Glutamatergic neuron (in vitro differentiated cells): ENCODE results near the gene RPP25L. TPM values are rescaled to one million over a fixed set of nuclear protein-coding genes. Genes with fewer than 3 reads are reported as not detected.

Source experiments
- DNase-seq: peaks from one replicate; pipeline ENCODE4 v3.0.0; 2022
- H3K27ac Mint-ChIP-seq: one replicate; pipeline ENCODE4 v1.8.0; 2020; ENCODE audit warnings: mild to moderate bottlenecking, mixed read lengths, inconsistent platforms; ENCODE audit not compliant: unreplicated experiment
- H3K27me3 Mint-ChIP-seq: one replicate; pipeline ENCODE4 v1.8.0; 2020; ENCODE audit warnings: mild to moderate bottlenecking, moderate library complexity, mixed read lengths, inconsistent platforms; ENCODE audit not compliant: unreplicated experiment
- H3K36me3 Mint-ChIP-seq: one replicate; pipeline ENCODE4 v1.8.0; 2020; ENCODE audit warnings: mild to moderate bottlenecking, mixed read lengths, inconsistent platforms; ENCODE audit not compliant: unreplicated experiment
- H3K4me1 Mint-ChIP-seq: one replicate; pipeline ENCODE4 v1.8.0; 2020; ENCODE audit warnings: mild to moderate bottlenecking, low read depth, mixed read lengths, inconsistent platforms; ENCODE audit not compliant: unreplicated experiment
- H3K4me3 Mint-ChIP-seq: one replicate; pipeline ENCODE4 v1.8.0; 2020; ENCODE audit warnings: mild to moderate bottlenecking, mixed read lengths, inconsistent platforms; ENCODE audit not compliant: unreplicated experiment
- H3K9me3 Mint-ChIP-seq: one replicate; pipeline ENCODE4 v1.8.0; 2020; ENCODE audit warnings: mild to moderate bottlenecking, moderate library complexity, mixed read lengths, inconsistent platforms; ENCODE audit not compliant: unreplicated experiment
- total RNA-seq: library from RNA; stranded (reverse); fragmentation: NEBNext Ultra II Directional; extraction: Animal tissue kit (Norgen Biotek cat#: 25700); gene quantifications from one replicate; pipeline ENCODE4 v1.2.1, GENCODE V29; 2021; ENCODE audit not compliant: unreplicated experiment
- TF ChIP-seq, protein P1 (sequence below): fragments of 200-600 bp; sonication (generic); IDR thresholded peaks from one replicate; pipeline ENCODE4 v1.5.0; 2021; ENCODE audit not compliant: partially characterized antibody, unreplicated experiment

Gene RPP25L
- total RNA-seq, 1 donor from 2014 or later = 12.6 TPM

DNA sequence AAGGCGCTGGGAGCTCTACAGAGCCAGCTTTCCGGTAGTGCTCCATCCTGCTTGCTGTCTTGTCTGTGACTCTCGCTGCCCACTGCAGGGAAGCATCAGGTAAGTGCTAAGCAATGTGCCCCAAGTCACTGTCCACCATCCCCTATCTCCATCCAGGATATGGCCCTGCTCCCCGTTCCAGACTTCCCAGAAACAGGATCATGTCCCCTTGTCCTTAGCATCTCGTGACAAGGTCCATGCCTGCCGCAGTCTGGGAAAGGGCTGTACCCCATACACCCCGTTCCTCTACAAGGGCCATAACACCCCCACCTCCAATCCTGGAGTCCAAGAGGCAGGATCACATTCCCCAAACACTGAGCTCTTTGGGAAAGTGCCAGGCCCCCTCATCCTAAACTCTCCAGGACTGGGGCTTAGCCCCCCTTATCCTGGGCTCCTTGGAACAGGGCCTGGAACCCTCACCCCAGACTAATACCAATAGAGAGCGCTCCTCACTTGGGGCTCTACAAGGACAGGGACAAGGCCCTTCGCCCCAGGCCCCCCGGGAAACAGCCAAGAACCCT, 566 bp downstream of the RPP25L start:
- no peak for DNase-seq
- peaks cover 11% of the 10 kb centered on the region for H3K4me1 Mint-ChIP-seq

GRCh38 chr9:34610434-34611206, 1.3 kb downstream of the RPP25L start:
- no peak for DNase-seq

More for the DNA sequence above, 566 bp downstream of the RPP25L start:
- TF ChIP-seq, protein P1, sequence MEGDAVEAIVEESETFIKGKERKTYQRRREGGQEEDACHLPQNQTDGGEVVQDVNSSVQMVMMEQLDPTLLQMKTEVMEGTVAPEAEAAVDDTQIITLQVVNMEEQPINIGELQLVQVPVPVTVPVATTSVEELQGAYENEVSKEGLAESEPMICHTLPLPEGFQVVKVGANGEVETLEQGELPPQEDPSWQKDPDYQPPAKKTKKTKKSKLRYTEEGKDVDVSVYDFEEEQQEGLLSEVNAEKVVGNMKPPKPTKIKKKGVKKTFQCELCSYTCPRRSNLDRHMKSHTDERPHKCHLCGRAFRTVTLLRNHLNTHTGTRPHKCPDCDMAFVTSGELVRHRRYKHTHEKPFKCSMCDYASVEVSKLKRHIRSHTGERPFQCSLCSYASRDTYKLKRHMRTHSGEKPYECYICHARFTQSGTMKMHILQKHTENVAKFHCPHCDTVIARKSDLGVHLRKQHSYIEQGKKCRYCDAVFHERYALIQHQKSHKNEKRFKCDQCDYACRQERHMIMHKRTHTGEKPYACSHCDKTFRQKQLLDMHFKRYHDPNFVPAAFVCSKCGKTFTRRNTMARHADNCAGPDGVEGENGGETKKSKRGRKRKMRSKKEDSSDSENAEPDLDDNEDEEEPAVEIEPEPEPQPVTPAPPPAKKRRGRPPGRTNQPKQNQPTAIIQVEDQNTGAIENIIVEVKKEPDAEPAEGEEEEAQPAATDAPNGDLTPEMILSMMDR = no peak
- Mint-ChIP-seq H3K36me3 (no peaks in the 10 kb centered on the region), H3K9me3 (peaks cover 10% of the 10 kb centered on the region), H3K27me3 (peaks cover 2% of the 10 kb centered on the region), H3K27ac (peak overlapping the region; percentile 87), H3K4me3 (peak overlapping the region; percentile 84)

DNA sequence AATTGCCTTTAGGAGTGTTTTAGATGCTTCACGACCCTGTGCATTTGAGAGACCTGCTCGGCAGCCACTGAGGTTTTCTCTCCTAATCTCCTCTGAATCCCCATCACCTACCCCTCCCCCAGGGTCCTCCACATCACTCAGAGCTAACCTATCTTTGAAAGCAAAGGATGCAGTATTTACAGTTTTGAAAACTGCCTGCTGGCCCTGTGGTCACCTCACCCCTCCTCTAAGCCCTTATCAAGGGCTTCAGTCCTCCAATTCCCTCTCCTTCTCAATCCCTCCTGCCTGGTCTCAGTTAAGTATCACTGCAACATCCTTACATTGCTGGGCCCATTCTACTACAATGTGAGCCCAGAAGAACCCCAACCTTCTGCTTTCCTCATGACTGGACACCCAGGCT, 4.6 kb downstream of the RPP25L start:
- no peaks in the 10 kb centered on the region for H3K36me3 Mint-ChIP-seq
- peaks cover 8% of the 10 kb centered on the region for H3K9me3 Mint-ChIP-seq
- peaks cover 6% of the 10 kb centered on the region for H3K27me3 Mint-ChIP-seq
- no peak for DNase-seq
- H3K4me1 Mint-ChIP-seq = peaks cover 14% of the 10 kb centered on the region
- TF ChIP-seq, protein P1 = no peak
- no peak overlapping the region for H3K27ac Mint-ChIP-seq
- no peak overlapping the region for H3K4me3 Mint-ChIP-seq

More at GRCh38 chr9:34610434-34611206, 1.3 kb downstream of the RPP25L start:
- Mint-ChIP-seq H3K4me1 (peaks cover 11% of the 10 kb centered on the region), H3K9me3 (peaks cover 10% of the 10 kb centered on the region), H3K4me3 (peak overlapping the region; percentile 84), H3K27me3 (peaks cover 2% of the 10 kb centered on the region), H3K36me3 (no peaks in the 10 kb centered on the region), H3K27ac (peak overlapping the region; percentile 18)
- TF ChIP-seq, protein P1 = no peak

- Mint-ChIP-seq H3K9me3 (peaks cover 8% of the 10 kb centered on the region), H3K27ac (no peak overlapping the region), H3K27me3 (peaks cover 6% of the 10 kb centered on the region), H3K4me1 (peaks cover 17% of the 10 kb centered on the region), H3K36me3 (no peaks in the 10 kb centered on the region), H3K4me3 (no peak overlapping the region)
- TF ChIP-seq, protein P1 = no peak
- DNase-seq = no peak
Observed at GRCh38 chr9:34606905-34607304, 5.0 kb downstream of the RPP25L start.

- Mint-ChIP-seq H3K36me3 (no peaks in the 10 kb centered on the region), H3K9me3 (peaks cover 5% of the 10 kb centered on the region), H3K27ac (no peak overlapping the region), H3K4me1 (peaks cover 17% of the 10 kb centered on the region), H3K27me3 (peaks cover 6% of the 10 kb centered on the region), H3K4me3 (no peak overlapping the region)
- DNase-seq = no peak
- TF ChIP-seq, protein P1 = no peak
Observed at GRCh38 chr9:34606190-34606589, 5.7 kb downstream of the RPP25L start.
